ENCODE data around the gene CXCR1.

- no peak for TF ChIP-seq ZNF701 (tag by site-specific recombination; IDR thresholded peaks at IDR 0.05)
- TF ChIP-seq KLF8 (tag by site-specific recombination; IDR thresholded peaks at IDR 0.05), result no peak
- no peak for TF ChIP-seq ZNF114 (tag by site-specific recombination; IDR thresholded peaks at IDR 0.05)
- TF ChIP-seq PBX3 (CRISPR knock-in tag; IDR thresholded peaks at IDR 0.05), result no peak
- TF ChIP-seq CTCF (tag by site-specific recombination; IDR thresholded peaks at IDR 0.05), result no peak
- TF ChIP-seq KLF16 (tag by site-specific recombination; IDR thresholded peaks at IDR 0.05), result no peak
- TF ChIP-seq ZNF488 (tag by site-specific recombination; IDR thresholded peaks at IDR 0.05), result no peak
- TF ChIP-seq KLF10 (tag by site-specific recombination; IDR thresholded peaks at IDR 0.05), result no peak
These were observed 21.8 kb upstream of the CXCR1 start for GRCh38 chr2:218188528-218188927.

All from HEK293 (cell line).